RWPE1 (cell line): ENCODE data around the gene EHD4.

Source experiments
- CTCF ChIA-PET: fragments of 350-600 bp; sonication (Branson Sonifier 250); formaldehyde crosslinking; extraction: SDS; loops from one replicate; lab custom pipeline; 2021; lab: Yijun Ruan, JAX
- POLR2A ChIA-PET: fragments of 400-600 bp; formaldehyde crosslinking; extraction: SDS; loops from one replicate; lab custom pipeline; 2020; ENCODE audit warnings: antibody characterized with exemption; ENCODE audit not compliant: low non-redundant PET; lab: Yijun Ruan, JAX
- DNase-seq: peaks from one replicate; pipeline ENCODE4 v3.0.0; 2012; ENCODE audit warnings: low spot score
- H3K27ac ChIP-seq: fragments of 450-650 bp; 2 replicates; pipeline ENCODE4 v1.5.1; 2017
- TF ChIP-seq, protein P1 (sequence below): fragments of 450-650 bp; conservative IDR thresholded peaks from 2 replicates; pipeline ENCODE4 v1.5.1; 2017; ENCODE audit warnings: low read depth, mild to moderate bottlenecking

Gene EHD4

DNA sequence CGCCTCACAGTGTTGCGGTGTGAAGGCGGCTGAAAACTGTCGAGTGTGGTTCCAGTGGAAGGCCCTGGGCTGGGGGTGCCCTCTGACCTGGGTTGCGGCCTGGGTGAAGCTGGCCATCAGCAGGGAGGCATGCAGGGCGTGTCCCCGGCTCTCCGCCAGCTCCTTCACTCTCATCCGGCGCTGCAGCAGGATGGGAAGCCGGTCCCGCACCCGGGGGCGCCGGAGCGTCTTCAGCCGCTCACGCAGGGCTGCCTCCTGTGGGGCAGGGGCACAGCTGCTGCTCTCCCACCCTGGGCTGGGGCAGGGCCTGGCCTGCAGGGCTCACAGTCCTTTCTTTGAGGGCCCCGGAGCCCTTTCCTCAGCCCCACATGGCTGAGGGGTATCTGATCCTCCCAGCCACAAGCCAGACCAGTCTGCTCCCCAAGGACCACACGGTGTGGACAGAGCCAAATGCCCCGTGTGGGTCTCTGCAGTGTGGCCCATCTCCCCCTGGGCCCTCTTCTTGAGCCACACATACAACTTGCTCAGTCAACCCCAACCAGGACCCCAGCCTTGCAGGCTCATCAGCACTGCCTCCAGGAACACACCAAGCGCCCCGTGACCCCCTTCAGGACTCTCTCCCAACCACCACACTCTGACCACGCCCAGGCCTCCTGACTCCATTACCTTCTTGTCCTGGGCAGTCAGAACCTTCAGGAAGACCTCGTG is 105.3 kb downstream of the EHD4 start:
- TF ChIP-seq, protein P1, sequence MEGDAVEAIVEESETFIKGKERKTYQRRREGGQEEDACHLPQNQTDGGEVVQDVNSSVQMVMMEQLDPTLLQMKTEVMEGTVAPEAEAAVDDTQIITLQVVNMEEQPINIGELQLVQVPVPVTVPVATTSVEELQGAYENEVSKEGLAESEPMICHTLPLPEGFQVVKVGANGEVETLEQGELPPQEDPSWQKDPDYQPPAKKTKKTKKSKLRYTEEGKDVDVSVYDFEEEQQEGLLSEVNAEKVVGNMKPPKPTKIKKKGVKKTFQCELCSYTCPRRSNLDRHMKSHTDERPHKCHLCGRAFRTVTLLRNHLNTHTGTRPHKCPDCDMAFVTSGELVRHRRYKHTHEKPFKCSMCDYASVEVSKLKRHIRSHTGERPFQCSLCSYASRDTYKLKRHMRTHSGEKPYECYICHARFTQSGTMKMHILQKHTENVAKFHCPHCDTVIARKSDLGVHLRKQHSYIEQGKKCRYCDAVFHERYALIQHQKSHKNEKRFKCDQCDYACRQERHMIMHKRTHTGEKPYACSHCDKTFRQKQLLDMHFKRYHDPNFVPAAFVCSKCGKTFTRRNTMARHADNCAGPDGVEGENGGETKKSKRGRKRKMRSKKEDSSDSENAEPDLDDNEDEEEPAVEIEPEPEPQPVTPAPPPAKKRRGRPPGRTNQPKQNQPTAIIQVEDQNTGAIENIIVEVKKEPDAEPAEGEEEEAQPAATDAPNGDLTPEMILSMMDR = no peak
- H3K27ac ChIP-seq = no peak overlapping the region
- POLR2A ChIA-PET = no interaction called here
- DNase-seq = no peak
- CTCF ChIA-PET = no interaction called here

DNA sequence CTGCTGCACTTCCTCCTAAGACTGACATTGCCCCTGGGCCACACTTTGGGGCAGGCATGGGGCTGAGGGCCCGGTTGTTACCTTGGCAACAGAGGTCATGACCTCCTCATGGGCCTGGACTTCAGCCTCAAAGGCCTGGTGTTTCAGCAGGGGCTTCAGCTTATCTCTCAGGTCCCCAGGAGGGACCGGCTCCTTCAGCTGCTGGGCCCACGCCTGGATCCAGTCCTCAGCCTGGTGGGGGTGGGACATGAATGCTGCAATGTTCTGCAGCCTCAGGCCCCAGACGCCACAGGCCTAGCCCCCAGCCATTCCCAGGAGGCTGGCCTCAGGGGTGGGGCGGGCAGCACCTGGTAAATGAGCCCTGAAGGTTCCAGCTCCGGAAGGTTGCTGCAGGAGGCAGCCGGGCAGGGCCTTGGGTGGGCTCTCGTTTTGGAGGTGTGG is 106.1 kb downstream of the EHD4 start:
- TF ChIP-seq, protein P1 = no peak
- ChIA-PET POLR2A (no interaction called here), CTCF (no interaction called here)
- no peak overlapping the region for H3K27ac ChIP-seq
- DNase-seq = no peak

DNA sequence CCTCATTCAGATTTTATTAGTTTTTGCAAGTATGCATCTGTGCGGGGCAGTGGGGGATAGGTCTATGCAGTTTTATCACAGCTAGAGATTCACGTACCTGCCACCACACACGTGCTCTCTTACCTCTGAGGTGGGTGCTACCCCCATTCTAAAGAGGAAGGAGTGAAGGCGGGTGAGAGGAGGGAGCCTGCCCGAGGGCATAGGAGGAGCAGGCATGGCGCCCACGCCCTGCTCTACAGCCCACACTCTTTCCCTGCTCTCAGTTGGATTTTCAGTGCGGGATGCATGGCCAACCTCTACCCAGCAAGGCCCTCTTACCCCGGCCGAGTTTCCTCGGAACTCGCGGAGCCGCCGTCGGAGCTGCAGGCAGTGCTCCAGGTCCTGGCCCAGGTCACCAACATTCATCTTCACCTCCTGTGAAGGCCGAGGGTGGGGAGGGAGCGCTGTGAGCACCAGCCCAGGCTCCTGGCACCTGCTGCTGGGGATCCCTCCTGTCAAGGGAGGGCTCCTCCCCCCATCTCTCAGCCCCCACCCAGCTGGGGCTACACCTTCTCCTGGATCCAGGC is 106.8 kb downstream of the EHD4 start:
- ChIA-PET CTCF (interaction anchor here (0.6 to 1.2 kb wide), 3 partner anchors 9 to 91 kb away, joined by 3 to 5 read pairs (median 3); partner anchors contain the start of gene SPTBN5), POLR2A (no interaction called here)

DNA sequence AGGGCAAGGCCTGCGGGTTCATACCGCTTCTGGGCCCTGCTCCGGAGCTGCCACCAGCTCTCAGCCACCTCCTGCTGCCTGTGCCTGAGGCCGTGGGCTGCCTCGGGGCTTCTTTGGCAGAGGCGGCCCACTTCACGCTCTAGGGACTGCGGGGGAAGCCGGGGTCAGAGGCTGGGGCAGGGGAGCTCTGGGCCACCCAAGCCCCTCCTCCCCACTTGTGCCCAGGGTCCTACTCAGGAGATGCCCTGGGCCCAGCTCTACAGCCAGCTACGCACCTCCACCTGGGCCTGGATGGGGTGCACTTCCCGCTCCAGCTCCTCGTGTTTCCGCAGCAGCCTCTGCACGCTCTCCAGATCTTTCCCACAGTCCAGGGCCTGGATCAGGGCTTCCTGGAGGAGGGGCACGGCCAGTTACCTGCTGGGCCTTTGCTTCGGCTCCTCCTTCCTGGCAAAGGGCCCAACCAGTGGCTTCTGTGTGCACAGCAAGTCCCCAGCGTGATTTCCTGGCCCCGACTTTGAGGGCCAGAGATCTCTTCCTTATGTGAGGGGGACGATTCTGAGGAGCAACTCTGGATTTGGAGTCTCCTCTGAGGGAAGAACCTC is 109.7 kb downstream of the EHD4 start:
- CTCF ChIA-PET = interaction anchor here (0.6 to 0.7 kb wide), 2 partner anchors 42 to 65 kb away, joined by 3 to 5 read pairs; no protein-coding TSS in a partner anchor
- DNase-seq = no peak
- POLR2A ChIA-PET = no interaction called here
- TF ChIP-seq, protein P1 = no peak
- no peak overlapping the region for H3K27ac ChIP-seq

More for the DNA sequence above, 106.8 kb downstream of the EHD4 start:
- DNase-seq = no peak
- TF ChIP-seq, protein P1 = no peak
- no peak overlapping the region for H3K27ac ChIP-seq

DNA sequence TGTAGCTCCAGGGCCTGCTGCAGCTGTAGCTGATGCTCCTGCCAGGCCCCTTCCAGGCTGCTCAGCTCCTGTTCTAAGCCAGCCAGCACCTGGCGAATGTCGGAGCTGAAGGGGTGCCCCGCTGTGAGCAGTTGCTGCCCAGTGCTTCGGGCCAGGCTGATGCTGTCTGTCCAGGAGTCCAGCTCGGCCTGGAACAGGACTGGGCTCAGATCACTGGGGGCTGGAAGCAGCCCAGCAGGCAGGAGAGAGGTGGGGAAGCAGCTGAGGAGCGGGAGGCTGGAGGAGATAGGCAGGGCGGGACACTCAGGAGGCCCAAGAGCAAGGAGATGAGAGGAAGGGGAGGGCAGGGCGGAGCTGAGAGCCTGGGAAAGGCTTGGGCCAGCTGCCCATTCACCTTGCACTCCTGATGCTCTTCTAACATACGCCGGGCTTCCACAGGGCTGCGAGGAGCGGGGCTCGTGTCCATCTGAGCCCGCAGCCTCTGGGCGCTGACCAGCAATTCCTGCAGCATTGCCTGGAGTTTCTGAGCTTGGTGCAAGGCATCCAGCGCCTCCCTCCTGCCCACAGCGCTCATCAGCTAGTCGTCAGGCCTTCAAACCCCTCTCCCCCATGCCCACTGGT is 110.5 kb downstream of the EHD4 start:
- TF ChIP-seq, protein P1 = no peak
- POLR2A ChIA-PET = no interaction called here
- CTCF ChIA-PET = interaction anchor here (0.7 kb wide), 1 partner anchor 43 kb away, joined by 3 read pairs; no protein-coding TSS in a partner anchor
- DNase-seq = no peak
- no peak overlapping the region for H3K27ac ChIP-seq
